HepG2 (cell line): ENCODE data around the gene NKAIN4. TPM values are rescaled to one million over a fixed set of nuclear protein-coding genes. Genes with fewer than 3 reads are reported as not detected.

ENCODE experiments used
- CEBPB ChIP-seq: IDR thresholded peaks from 2 replicates; pipeline ENCODE4 v1.6.1; 2011; ENCODE audit warnings: low read depth, low read length, improper control_type of control experiment, borderline replicate concordance
- DNMT1 ChIP-seq: sonication (generic); formaldehyde crosslinking; IDR thresholded peaks from 2 replicates; pipeline ENCODE4 v1.5.1; 2020; ENCODE audit warnings: mild to moderate bottlenecking, missing genetic modification reagents
- KAT8 ChIP-seq: IDR thresholded peaks from 2 replicates; pipeline ENCODE4 v1.6.1; 2016; ENCODE audit warnings: missing genetic modification reagents, missing compliant biosample characterization
- MIXL1 ChIP-seq: IDR thresholded peaks from 2 replicates; pipeline ENCODE4 v1.6.1; 2016
- RARG ChIP-seq: sonication (generic); formaldehyde crosslinking; IDR thresholded peaks from 2 replicates; pipeline ENCODE4 v1.4.0; 2020; ENCODE audit warnings: low read depth, mild to moderate bottlenecking, missing genetic modification reagents
- SNRNP70 ChIP-seq: fragments of 200-400 bp; formaldehyde crosslinking; IDR thresholded peaks from 2 replicates; pipeline ENCODE4 v1.6.1; 2017; ENCODE audit warnings: mild to moderate bottlenecking, low read depth, low read length, moderate library complexity
- TAF15 ChIP-seq: fragments of 200-400 bp; formaldehyde crosslinking; IDR thresholded peaks from one replicate; pipeline ENCODE4 v1.6.1; 2018; ENCODE audit warnings: mild to moderate bottlenecking, low read depth, low read length; ENCODE audit not compliant: poor library complexity, severe bottlenecking
- TGIF2 ChIP-seq: IDR thresholded peaks from 2 replicates; pipeline ENCODE4 v1.6.1; 2016; ENCODE audit warnings: control low read depth, missing compliant biosample characterization
- TRIM24 ChIP-seq: sonication (generic); formaldehyde crosslinking; IDR thresholded peaks from 2 replicates; pipeline ENCODE4 v1.8.0; 2022; ENCODE audit warnings: mild to moderate bottlenecking, missing genetic modification reagents
- polyA plus RNA-seq, 8 experiments: library from polyadenylated mRNA; depleted of rRNA in 3 of 8; stranded (reverse) in 7 of 8; unstranded in 1 of 8; fragments of >200 nt; fragmentation: Illumina TruSeq in 4 of 8; extraction: Trizol in 4 of 8; gene quantifications; 2 replicates each; pipeline versions ENCODE4 v1.2.1 to v1.2.3, GENCODE V29; 2011 to 2016; ENCODE audit warnings: low read depth in 4 of 8, missing spikeins in 1 of 8, mixed read lengths in 1 of 8; ENCODE audit not compliant: insufficient read depth in 1 of 8
- total RNA-seq, 5 experiments: library from RNA; depleted of rRNA; stranded (reverse); fragments of >200 nt; fragmentation: Illumina TruSeq; extraction: Trizol; gene quantifications; 2 replicates each; pipeline ENCODE4 v1.2.3, GENCODE V29; 2016; ENCODE audit warnings: low read depth in 1 of 5
- TF ChIP-seq, protein P1 (sequence below): sonication (generic); formaldehyde crosslinking; IDR thresholded peaks from 2 replicates; pipeline ENCODE4 v1.5.1; 2020; ENCODE audit warnings: mild to moderate bottlenecking, missing genetic modification reagents
- TF ChIP-seq, protein P2 (sequence below): sonication (generic); formaldehyde crosslinking; IDR thresholded peaks from 2 replicates; pipeline ENCODE4 v1.5.0; 2020; ENCODE audit warnings: mild to moderate bottlenecking, missing genetic modification reagents, moderate library complexity
- TF ChIP-seq, protein P3 (sequence below): sonication (generic); formaldehyde crosslinking; conservative IDR thresholded peaks from 2 replicates; pipeline ENCODE4 v1.4.0; 2020; ENCODE audit warnings: missing genetic modification reagents
- TF ChIP-seq, protein P4 (sequence below): sonication (generic); formaldehyde crosslinking; IDR thresholded peaks from 2 replicates; pipeline ENCODE4 v1.5.0; 2020; ENCODE audit warnings: mild to moderate bottlenecking, missing genetic modification reagents
- TF ChIP-seq, protein P5 (sequence below): sonication (generic); formaldehyde crosslinking; IDR thresholded peaks from 2 replicates; pipeline ENCODE4 v1.4.0; 2020; ENCODE audit warnings: mild to moderate bottlenecking, low read depth, missing genetic modification reagents
- TF ChIP-seq, protein P6 (sequence below): sonication (generic); formaldehyde crosslinking; IDR thresholded peaks from 2 replicates; pipeline ENCODE4 v1.4.0; 2020; ENCODE audit warnings: missing genetic modification reagents

The NKAIN4 gene
- total and polyA plus RNA-seq, 2 of the 13 experiments (the other 11 are each of a cell fraction or from before 2014, with no cell fraction given): not detected

DNA sequence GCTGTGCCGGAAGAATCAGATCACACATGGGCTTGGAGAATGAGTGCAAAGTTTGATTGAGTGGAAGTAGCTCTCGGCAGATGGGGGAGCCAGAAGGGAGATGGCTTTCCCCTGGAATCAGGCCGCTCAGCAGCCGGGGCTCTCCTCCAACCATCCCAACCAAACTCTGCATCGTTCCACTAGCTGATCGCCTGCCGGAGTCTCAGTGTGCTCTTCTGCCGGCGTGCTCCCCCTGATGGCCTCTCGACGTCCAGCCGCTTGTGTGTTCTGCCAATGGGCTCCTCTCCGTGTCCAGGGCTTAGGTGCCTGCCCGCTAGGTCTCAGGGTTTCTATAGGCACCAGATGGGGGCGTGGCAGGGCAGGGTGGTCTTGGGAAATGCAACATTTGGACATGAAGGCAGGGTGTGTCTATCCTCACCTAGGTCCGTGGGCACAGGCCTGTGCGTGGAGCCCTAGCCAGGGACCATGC is 23.4 kb downstream of the NKAIN4 start (continued):
- TF ChIP-seq, protein P1, sequence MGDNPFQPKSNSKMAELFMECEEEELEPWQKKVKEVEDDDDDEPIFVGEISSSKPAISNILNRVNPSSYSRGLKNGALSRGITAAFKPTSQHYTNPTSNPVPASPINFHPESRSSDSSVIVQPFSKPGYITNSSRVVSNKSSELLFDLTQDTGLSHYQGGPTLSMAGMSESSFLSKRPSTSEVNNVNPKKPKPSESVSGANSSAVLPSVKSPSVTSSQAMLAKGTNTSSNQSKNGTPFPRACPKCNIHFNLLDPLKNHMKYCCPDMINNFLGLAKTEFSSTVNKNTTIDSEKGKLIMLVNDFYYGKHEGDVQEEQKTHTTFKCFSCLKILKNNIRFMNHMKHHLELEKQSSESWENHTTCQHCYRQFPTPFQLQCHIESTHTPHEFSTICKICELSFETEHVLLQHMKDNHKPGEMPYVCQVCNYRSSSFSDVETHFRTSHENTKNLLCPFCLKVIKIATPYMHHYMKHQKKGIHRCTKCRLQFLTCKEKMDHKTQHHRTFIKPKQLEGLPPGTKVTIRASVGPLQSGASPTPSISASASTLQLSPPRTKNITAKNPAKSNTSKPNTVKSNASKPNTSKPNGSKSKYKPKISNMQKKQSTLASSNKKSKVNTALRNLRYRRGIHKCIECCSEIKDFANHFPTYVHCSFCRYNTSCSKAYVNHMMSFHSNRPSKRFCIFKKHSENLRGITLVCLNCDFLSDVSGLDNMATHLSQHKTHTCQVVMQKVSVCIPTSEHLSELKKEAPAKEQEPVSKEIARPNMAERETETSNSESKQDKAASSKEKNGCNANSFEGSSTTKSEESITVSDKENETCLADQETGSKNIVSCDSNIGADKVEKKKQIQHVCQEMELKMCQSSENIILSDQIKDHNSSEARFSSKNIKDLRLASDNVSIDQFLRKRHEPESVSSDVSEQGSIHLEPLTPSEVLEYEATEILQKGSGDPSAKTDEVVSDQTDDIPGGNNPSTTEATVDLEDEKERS (CRISPR knock-in tag): 0 out of 2 replicates have a peak, but pooled peaks have one; percentile 45
- TF ChIP-seq, protein P2, sequence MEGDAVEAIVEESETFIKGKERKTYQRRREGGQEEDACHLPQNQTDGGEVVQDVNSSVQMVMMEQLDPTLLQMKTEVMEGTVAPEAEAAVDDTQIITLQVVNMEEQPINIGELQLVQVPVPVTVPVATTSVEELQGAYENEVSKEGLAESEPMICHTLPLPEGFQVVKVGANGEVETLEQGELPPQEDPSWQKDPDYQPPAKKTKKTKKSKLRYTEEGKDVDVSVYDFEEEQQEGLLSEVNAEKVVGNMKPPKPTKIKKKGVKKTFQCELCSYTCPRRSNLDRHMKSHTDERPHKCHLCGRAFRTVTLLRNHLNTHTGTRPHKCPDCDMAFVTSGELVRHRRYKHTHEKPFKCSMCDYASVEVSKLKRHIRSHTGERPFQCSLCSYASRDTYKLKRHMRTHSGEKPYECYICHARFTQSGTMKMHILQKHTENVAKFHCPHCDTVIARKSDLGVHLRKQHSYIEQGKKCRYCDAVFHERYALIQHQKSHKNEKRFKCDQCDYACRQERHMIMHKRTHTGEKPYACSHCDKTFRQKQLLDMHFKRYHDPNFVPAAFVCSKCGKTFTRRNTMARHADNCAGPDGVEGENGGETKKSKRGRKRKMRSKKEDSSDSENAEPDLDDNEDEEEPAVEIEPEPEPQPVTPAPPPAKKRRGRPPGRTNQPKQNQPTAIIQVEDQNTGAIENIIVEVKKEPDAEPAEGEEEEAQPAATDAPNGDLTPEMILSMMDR (CRISPR knock-in tag): peak; percentile 93
- TF ChIP-seq DNMT1 (0 out of 2 replicates have a peak, but pooled peaks have one; percentile 37), TRIM24 (CRISPR knock-in tag) (no peak), MIXL1 (CRISPR knock-in tag) (no peak), KAT8 (CRISPR knock-in tag) (peak; percentile 26; the same call in 1 of the 2 replicates), TGIF2 (CRISPR knock-in tag) (0 out of 2 replicates have a peak, but pooled peaks have one; percentile 51), CEBPB (no peak), TAF15 (no peak), SNRNP70 (no peak), RARG (CRISPR knock-in tag) (no peak)
- TF ChIP-seq, protein P3, sequence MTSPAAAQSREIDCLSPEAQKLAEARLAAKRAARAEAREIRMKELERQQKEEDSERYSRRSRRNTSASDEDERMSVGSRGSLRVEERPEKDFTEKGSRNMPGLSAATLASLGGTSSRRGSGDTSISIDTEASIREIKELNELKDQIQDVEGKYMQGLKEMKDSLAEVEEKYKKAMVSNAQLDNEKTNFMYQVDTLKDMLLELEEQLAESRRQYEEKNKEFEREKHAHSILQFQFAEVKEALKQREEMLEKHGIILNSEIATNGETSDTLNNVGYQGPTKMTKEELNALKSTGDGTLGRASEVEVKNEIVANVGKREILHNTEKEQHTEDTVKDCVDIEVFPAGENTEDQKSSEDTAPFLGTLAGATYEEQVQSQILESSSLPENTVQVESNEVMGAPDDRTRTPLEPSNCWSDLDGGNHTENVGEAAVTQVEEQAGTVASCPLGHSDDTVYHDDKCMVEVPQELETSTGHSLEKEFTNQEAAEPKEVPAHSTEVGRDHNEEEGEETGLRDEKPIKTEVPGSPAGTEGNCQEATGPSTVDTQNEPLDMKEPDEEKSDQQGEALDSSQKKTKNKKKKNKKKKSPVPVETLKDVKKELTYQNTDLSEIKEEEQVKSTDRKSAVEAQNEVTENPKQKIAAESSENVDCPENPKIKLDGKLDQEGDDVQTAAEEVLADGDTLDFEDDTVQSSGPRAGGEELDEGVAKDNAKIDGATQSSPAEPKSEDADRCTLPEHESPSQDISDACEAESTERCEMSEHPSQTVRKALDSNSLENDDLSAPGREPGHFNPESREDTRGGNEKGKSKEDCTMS (CRISPR knock-in tag): no peak
- TF ChIP-seq, protein P4, sequence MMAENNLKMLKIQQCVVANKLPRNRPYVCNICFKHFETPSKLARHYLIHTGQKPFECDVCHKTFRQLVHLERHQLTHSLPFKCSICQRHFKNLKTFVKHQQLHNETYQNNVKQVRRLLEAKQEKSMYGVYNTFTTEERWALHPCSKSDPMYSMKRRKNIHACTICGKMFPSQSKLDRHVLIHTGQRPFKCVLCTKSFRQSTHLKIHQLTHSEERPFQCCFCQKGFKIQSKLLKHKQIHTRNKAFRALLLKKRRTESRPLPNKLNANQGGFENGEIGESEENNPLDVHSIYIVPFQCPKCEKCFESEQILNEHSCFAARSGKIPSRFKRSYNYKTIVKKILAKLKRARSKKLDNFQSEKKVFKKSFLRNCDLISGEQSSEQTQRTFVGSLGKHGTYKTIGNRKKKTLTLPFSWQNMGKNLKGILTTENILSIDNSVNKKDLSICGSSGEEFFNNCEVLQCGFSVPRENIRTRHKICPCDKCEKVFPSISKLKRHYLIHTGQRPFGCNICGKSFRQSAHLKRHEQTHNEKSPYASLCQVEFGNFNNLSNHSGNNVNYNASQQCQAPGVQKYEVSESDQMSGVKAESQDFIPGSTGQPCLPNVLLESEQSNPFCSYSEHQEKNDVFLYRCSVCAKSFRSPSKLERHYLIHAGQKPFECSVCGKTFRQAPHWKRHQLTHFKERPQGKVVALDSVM (CRISPR knock-in tag): no peak
- TF ChIP-seq, protein P5, sequence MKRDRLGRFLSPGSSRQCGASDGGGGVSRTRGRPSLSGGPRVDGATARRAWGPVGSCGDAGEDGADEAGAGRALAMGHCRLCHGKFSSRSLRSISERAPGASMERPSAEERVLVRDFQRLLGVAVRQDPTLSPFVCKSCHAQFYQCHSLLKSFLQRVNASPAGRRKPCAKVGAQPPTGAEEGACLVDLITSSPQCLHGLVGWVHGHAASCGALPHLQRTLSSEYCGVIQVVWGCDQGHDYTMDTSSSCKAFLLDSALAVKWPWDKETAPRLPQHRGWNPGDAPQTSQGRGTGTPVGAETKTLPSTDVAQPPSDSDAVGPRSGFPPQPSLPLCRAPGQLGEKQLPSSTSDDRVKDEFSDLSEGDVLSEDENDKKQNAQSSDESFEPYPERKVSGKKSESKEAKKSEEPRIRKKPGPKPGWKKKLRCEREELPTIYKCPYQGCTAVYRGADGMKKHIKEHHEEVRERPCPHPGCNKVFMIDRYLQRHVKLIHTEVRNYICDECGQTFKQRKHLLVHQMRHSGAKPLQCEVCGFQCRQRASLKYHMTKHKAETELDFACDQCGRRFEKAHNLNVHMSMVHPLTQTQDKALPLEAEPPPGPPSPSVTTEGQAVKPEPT (CRISPR knock-in tag): no peak
- TF ChIP-seq, protein P6, sequence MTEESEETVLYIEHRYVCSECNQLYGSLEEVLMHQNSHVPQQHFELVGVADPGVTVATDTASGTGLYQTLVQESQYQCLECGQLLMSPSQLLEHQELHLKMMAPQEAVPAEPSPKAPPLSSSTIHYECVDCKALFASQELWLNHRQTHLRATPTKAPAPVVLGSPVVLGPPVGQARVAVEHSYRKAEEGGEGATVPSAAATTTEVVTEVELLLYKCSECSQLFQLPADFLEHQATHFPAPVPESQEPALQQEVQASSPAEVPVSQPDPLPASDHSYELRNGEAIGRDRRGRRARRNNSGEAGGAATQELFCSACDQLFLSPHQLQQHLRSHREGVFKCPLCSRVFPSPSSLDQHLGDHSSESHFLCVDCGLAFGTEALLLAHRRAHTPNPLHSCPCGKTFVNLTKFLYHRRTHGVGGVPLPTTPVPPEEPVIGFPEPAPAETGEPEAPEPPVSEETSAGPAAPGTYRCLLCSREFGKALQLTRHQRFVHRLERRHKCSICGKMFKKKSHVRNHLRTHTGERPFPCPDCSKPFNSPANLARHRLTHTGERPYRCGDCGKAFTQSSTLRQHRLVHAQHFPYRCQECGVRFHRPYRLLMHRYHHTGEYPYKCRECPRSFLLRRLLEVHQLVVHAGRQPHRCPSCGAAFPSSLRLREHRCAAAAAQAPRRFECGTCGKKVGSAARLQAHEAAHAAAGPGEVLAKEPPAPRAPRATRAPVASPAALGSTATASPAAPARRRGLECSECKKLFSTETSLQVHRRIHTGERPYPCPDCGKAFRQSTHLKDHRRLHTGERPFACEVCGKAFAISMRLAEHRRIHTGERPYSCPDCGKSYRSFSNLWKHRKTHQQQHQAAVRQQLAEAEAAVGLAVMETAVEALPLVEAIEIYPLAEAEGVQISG: peak; percentile 35; the same call in 1 of the 2 replicates
